Kidney epithelial cell (primary cell): Measurements from ENCODE around the gene DOP1B. TPM values are rescaled to one million over a fixed set of nuclear protein-coding genes. Genes with fewer than 3 reads are reported as not detected.
"Not testable (repeated sequence)": the region's sequence is repeated elsewhere in the genome, so short reads cannot be mapped to it uniquely, and the experiment has no call there.

ENCODE experiments used
- DNase-seq: peaks from one replicate; pipeline ENCODE4 v3.0.0-alpha.2; 2010; ENCODE audit warnings: low read depth
- H3K27me3 ChIP-seq: 2 replicates; pipeline ENCODE4 v1.6.0; 2011; ENCODE audit warnings: low read length; ENCODE audit not compliant: control insufficient read depth, insufficient read depth
- H3K36me3 ChIP-seq: 2 replicates; pipeline ENCODE4 v1.5.1; 2011; ENCODE audit warnings: low read length; ENCODE audit not compliant: control insufficient read depth, insufficient read depth
- H3K4me3 ChIP-seq: 2 replicates; pipeline ENCODE4 v1.5.1; 2011; ENCODE audit warnings: low read depth, mild to moderate bottlenecking, control low read depth, low read length
- total RNA-seq: library from RNA; depleted of rRNA; stranded (reverse); fragments of >200 nt; gene quantifications from 2 replicates; pipeline ENCODE4 v1.2.3, GENCODE V29; 2015
- TF ChIP-seq, protein P1 (sequence below): IDR thresholded peaks from 2 replicates; pipeline ENCODE4 v1.5.1; 2011; ENCODE audit warnings: mild to moderate bottlenecking, moderate library complexity, low read length, control low read depth, inconsistent platforms; ENCODE audit not compliant: insufficient read depth, poor library complexity, severe bottlenecking

DOP1B gene
- total RNA-seq, 1 donor from 2014 or later: 31.5 TPM

- Histone ChIP-seq H3K4me3 (no peak overlapping the region), H3K27me3 (no peaks in the 10 kb centered on the region), H3K36me3 (no peaks in the 10 kb centered on the region)
- TF ChIP-seq, protein P1, sequence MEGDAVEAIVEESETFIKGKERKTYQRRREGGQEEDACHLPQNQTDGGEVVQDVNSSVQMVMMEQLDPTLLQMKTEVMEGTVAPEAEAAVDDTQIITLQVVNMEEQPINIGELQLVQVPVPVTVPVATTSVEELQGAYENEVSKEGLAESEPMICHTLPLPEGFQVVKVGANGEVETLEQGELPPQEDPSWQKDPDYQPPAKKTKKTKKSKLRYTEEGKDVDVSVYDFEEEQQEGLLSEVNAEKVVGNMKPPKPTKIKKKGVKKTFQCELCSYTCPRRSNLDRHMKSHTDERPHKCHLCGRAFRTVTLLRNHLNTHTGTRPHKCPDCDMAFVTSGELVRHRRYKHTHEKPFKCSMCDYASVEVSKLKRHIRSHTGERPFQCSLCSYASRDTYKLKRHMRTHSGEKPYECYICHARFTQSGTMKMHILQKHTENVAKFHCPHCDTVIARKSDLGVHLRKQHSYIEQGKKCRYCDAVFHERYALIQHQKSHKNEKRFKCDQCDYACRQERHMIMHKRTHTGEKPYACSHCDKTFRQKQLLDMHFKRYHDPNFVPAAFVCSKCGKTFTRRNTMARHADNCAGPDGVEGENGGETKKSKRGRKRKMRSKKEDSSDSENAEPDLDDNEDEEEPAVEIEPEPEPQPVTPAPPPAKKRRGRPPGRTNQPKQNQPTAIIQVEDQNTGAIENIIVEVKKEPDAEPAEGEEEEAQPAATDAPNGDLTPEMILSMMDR: no peak
- no peak for DNase-seq
Observed at GRCh38 chr21:36132696-36133095, 23.9 kb upstream of the DOP1B start.

DNA sequence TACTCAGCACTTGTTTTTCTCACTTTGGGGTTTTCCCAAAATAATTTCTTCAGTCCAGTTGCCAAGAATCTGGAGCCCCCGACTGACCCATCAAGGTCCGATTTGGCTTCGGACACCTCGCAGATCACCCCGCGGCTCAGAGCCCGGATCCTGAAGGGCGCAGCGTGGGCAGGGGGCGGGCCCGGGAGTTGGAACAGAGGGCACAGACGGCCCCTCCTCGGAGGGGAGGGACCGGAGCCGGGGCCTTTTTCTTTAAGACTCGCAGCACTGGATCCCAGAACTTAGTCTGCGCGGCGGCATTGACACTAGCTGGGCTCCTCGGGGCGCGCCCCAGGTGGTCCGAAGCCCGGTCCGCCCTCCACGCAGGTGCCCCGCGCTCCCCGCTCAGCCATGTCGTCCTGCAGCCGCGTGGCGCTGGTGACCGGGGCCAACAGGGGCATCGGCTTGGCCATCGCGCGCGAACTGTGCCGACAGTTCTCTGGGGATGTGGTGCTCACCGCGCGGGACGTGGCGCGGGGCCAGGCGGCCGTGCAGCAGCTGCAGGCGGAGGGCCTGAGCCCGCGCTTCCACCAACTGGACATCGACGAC, 21.7 kb upstream of the DOP1B start, which contains the start of gene CBR3:
TSS of gene CBR3 (plus strand) at position 277 of the 588 bp plus-strand sequence. CDS start at position 391, 114 bp downstream.
- no peaks in the 10 kb centered on the region for H3K36me3 ChIP-seq
- no peak for DNase-seq

GRCh38 chr21:36135391-36136102, 21.1 kb upstream of the DOP1B start:
- Histone ChIP-seq H3K27me3 (no peaks in the 10 kb centered on the region), H3K4me3 (peak overlapping the region; percentile 57), H3K36me3 (no peaks in the 10 kb centered on the region)
- TF ChIP-seq, protein P1: no peak
- DNase-seq: no peak

More for the DNA sequence above, 21.7 kb upstream of the DOP1B start, which contains the start of gene CBR3:
- TF ChIP-seq, protein P1: no peak
- Histone ChIP-seq H3K4me3 (peak within 1 kb of the TSS; percentile 57), H3K27me3 (no peaks in the 10 kb centered on the region)

DNA sequence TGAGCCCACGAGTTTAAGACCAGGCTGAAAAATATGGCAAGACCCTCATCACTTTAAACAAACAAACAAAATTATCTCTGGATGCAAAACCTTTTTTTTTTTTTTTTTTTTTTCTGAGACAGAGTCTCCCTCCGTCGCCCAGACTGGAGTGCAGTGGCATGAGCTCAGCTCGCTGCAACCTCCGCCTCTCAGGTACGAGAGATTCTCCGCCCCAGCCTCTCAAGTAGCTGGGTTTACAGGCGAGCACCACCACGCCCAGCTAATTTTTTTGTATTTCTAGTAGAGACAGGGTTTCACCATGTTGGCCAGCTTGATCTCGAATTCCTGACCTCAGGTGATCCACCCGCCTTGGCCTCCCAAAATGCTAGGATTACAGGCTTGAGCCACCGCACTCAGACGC, 16.8 kb upstream of the DOP1B start:
- not testable (repeated sequence) for H3K4me3 ChIP-seq, H3K27me3 ChIP-seq, DNase-seq, H3K36me3 ChIP-seq

- H3K4me3 ChIP-seq: no peak overlapping the region
- H3K36me3 ChIP-seq: no peaks in the 10 kb centered on the region
- TF ChIP-seq, protein P1: peak; percentile 74
- peak; percentile 90 for DNase-seq
- no peaks in the 10 kb centered on the region for H3K27me3 ChIP-seq
Observed at GRCh38 chr21:36141513-36141925, 15.1 kb upstream of the DOP1B start.

DNA sequence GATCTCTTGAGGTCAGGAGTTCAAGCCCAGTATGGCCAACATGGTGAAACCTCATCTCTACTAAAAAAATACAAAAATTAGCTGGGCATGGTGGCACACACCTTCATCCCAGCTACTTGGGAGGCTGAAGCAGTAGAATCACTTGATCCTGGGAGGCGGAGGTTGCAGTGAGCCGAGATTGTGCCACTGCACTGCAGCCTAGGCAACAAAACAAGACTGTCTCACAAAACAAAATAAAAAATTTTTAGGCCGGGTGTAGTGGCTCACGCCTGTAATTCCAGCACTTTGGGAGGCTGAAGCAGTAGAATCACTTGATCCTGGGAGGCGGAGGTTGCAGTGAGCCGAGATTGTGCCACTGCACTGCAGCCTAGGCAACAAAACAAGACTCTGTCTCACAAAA, 12.4 kb upstream of the DOP1B start:
- not testable (repeated sequence) for H3K27me3 ChIP-seq, DNase-seq, H3K4me3 ChIP-seq, H3K36me3 ChIP-seq
